ENCODE measurements around the gene LTBP1. TPM values are rescaled to one million over a fixed set of nuclear protein-coding genes. Genes with fewer than 3 reads are reported as not detected.

Gene LTBP1
- total and polyA plus RNA-seq, 2 experiments from 2014 or later: 157 to 211 TPM

- H3K36me3 ChIP-seq (ENCODE audit: low read depth): no peaks in the 10 kb centered on the region
- H3K9me2 ChIP-seq (ENCODE audit: insufficient read depth): no peaks in the 10 kb centered on the region
- no peak for TF ChIP-seq EZH2phosphoT487 (IDR thresholded peaks at IDR 0.05; ENCODE audit: insufficient read depth, low read depth)
- no peak for TF ChIP-seq EZH2 (IDR thresholded peaks at IDR 0.05; ENCODE audit: insufficient read depth, poor library complexity, severe bottlenecking)
- H3F3A ChIP-seq (ENCODE audit: insufficient read depth): peaks cover 39% of the 10 kb centered on the region
- DNase-seq: peak; percentile 17
- in situ Hi-C loops (cut with MboI): no loop called here
- H4K20me1 ChIP-seq (ENCODE audit: insufficient read depth): no peaks in the 10 kb centered on the region
- H3K4me1 ChIP-seq (ENCODE audit: insufficient read depth): peaks cover 31% of the 10 kb centered on the region
- H3K4me2 ChIP-seq (ENCODE audit: unreplicated experiment): peak overlapping the region; percentile 51
- no peak overlapping the region for H3K4me3 ChIP-seq
- peak overlapping the region; percentile 43 for H3K27ac ChIP-seq
- H2AFZ ChIP-seq: no peak overlapping the region
- no peaks in the 10 kb centered on the region for H3K27me3 ChIP-seq (replicated peaks; ENCODE audit: insufficient read depth)
- H3K79me2 ChIP-seq (ENCODE audit: insufficient read depth): no peaks in the 10 kb centered on the region
- no peaks in the 10 kb centered on the region for H3K9me3 ChIP-seq (ENCODE audit: low read depth)
- WGBS, 2 experiments (ENCODE audit: low coverage in 1 of 2, low lambda C conversion rate in 2 of 2, missing lambda C conversion rate in 2 of 2): 74 to 81% methylated on average over 2 of the region's 2 CpGs
- no peak overlapping the region for H3K9ac ChIP-seq
These were observed 77.2 kb downstream of the LTBP1 start for GRCh38 chr2:33023728-33024500.

GRCh38 chr2:33024758-33025157 is 78.0 kb downstream of the LTBP1 start:
- Histone ChIP-seq H2AFZ (no peak overlapping the region), H3K4me1 (ENCODE audit: insufficient read depth) (peaks cover 31% of the 10 kb centered on the region), H3K9me3 (ENCODE audit: low read depth) (no peaks in the 10 kb centered on the region), H3K79me2 (ENCODE audit: insufficient read depth) (no peaks in the 10 kb centered on the region), H3K36me3 (ENCODE audit: low read depth) (no peaks in the 10 kb centered on the region), H3K9me2 (ENCODE audit: insufficient read depth) (no peaks in the 10 kb centered on the region), H4K20me1 (ENCODE audit: insufficient read depth) (no peaks in the 10 kb centered on the region), H3K9ac (no peak overlapping the region), H3F3A (ENCODE audit: insufficient read depth) (peaks cover 39% of the 10 kb centered on the region), H3K4me3 (no peak overlapping the region), H3K27me3 (replicated peaks; ENCODE audit: insufficient read depth) (no peaks in the 10 kb centered on the region), H3K4me2 (ENCODE audit: unreplicated experiment) (no peak overlapping the region), H3K27ac (no peak overlapping the region)
- DNase-seq: no peak
- TF ChIP-seq EZH2phosphoT487 (IDR thresholded peaks at IDR 0.05; ENCODE audit: insufficient read depth, low read depth): no peak
- TF ChIP-seq EZH2 (IDR thresholded peaks at IDR 0.05; ENCODE audit: insufficient read depth, poor library complexity, severe bottlenecking): no peak
- in situ Hi-C loops (cut with MboI): loop anchor here (25.0 kb wide), 1 partner anchor 563 kb away; the partner anchor contains the start of gene FAM98A
- 63 to 67% methylated on average over 2 of the region's 2 CpGs for WGBS, 2 experiments (ENCODE audit: low coverage in 1 of 2, low lambda C conversion rate in 2 of 2, missing lambda C conversion rate in 2 of 2)

GRCh38 chr2:33029459-33029858 is 82.7 kb downstream of the LTBP1 start:
- H3K36me3 ChIP-seq (ENCODE audit: low read depth): no peaks in the 10 kb centered on the region
- H3K4me2 ChIP-seq (ENCODE audit: unreplicated experiment): no peak overlapping the region
- no peak overlapping the region for H3K27ac ChIP-seq
- 66 to 77% methylated on average over 3 of the region's 3 CpGs for WGBS, 2 experiments (ENCODE audit: low coverage in 1 of 2, low lambda C conversion rate in 2 of 2, missing lambda C conversion rate in 2 of 2)
- no peak overlapping the region for H2AFZ ChIP-seq
- in situ Hi-C loops (cut with MboI): loop anchor here (25.0 kb wide), 1 partner anchor 558 kb away; the partner anchor contains the start of gene FAM98A
- no peaks in the 10 kb centered on the region for H4K20me1 ChIP-seq (ENCODE audit: insufficient read depth)
- H3K9me2 ChIP-seq (ENCODE audit: insufficient read depth): no peaks in the 10 kb centered on the region
- no peaks in the 10 kb centered on the region for H3K27me3 ChIP-seq (replicated peaks; ENCODE audit: insufficient read depth)
- no peaks in the 10 kb centered on the region for H3K79me2 ChIP-seq (ENCODE audit: insufficient read depth)
- TF ChIP-seq EZH2 (IDR thresholded peaks at IDR 0.05; ENCODE audit: insufficient read depth, poor library complexity, severe bottlenecking): no peak
- no peak for TF ChIP-seq EZH2phosphoT487 (IDR thresholded peaks at IDR 0.05; ENCODE audit: insufficient read depth, low read depth)
- peaks cover 6% of the 10 kb centered on the region; the same call in 1 of the 2 replicates for H3F3A ChIP-seq (ENCODE audit: insufficient read depth)
- H3K4me1 ChIP-seq (ENCODE audit: insufficient read depth): peaks cover 8% of the 10 kb centered on the region
- H3K4me3 ChIP-seq: no peak overlapping the region
- H3K9ac ChIP-seq: no peak overlapping the region
- no peaks in the 10 kb centered on the region for H3K9me3 ChIP-seq (ENCODE audit: low read depth)
- DNase-seq: no peak

GRCh38 chr2:33029926-33030325 is 83.2 kb downstream of the LTBP1 start:
- Histone ChIP-seq H3K9me3 (ENCODE audit: low read depth) (no peaks in the 10 kb centered on the region), H3K4me3 (no peak overlapping the region), H3K27ac (no peak overlapping the region), H3K36me3 (ENCODE audit: low read depth) (no peaks in the 10 kb centered on the region), H3K79me2 (ENCODE audit: insufficient read depth) (no peaks in the 10 kb centered on the region), H3K4me2 (ENCODE audit: unreplicated experiment) (no peak overlapping the region), H3K9ac (no peak overlapping the region), H3K9me2 (ENCODE audit: insufficient read depth) (no peaks in the 10 kb centered on the region), H3K4me1 (ENCODE audit: insufficient read depth) (peaks cover 10% of the 10 kb centered on the region), H2AFZ (no peak overlapping the region), H3F3A (ENCODE audit: insufficient read depth) (peaks cover 1% of the 10 kb centered on the region; the same call in 1 of the 2 replicates), H3K27me3 (replicated peaks; ENCODE audit: insufficient read depth) (no peaks in the 10 kb centered on the region), H4K20me1 (ENCODE audit: insufficient read depth) (no peaks in the 10 kb centered on the region)
- WGBS, 2 experiments (ENCODE audit: low coverage in 1 of 2, low lambda C conversion rate in 2 of 2, missing lambda C conversion rate in 2 of 2): 89 to 91% methylated on average over 4 of the region's 4 CpGs
- TF ChIP-seq EZH2phosphoT487 (IDR thresholded peaks at IDR 0.05; ENCODE audit: insufficient read depth, low read depth): no peak
- TF ChIP-seq EZH2 (IDR thresholded peaks at IDR 0.05; ENCODE audit: insufficient read depth, poor library complexity, severe bottlenecking): no peak
- in situ Hi-C loops (cut with MboI): loop anchor here (5.0 to 25.0 kb wide), 3 partner anchors 258 to 557 kb away; partner anchors contain the start of gene FAM98A
- DNase-seq: no peak
